ENCODE data around the gene GLI2. TPM values are rescaled to one million over a fixed set of nuclear protein-coding genes. Genes with fewer than 3 reads are reported as not detected.

GLI2 gene
- total RNA-seq, 1 donor from 2014 or later: not detected

- DNase-seq: no peak
- Mint-ChIP-seq H3K36me3 (ENCODE audit: low read depth) (no peaks in the 10 kb centered on the region), H3K4me3 (no peak overlapping the region)
These were observed 26.0 kb upstream of the GLI2 start for GRCh38 chr2:120709608-120710041.

GRCh38 chr2:120710256-120710655, 25.4 kb upstream of the GLI2 start:
- no peaks in the 10 kb centered on the region for H3K36me3 Mint-ChIP-seq (ENCODE audit: low read depth)
- H3K27me3 Mint-ChIP-seq: peaks cover 13% of the 10 kb centered on the region
- H3K27ac Mint-ChIP-seq: no peak overlapping the region
- no peak for TF ChIP-seq CTCF (IDR thresholded peaks at IDR 0.05)
- no peaks in the 10 kb centered on the region for H3K4me1 Mint-ChIP-seq
- DNase-seq: no peak
- intact Hi-C loops (cut with micrococcal nuclease): no loop called here
- CTCF ChIA-PET: no interaction called here
- no peak for ATAC-seq (ENCODE audit: low read depth)
- no peaks in the 10 kb centered on the region for H3K9me3 Mint-ChIP-seq
- H3K4me3 Mint-ChIP-seq: no peak overlapping the region
- POLR2A ChIA-PET: no interaction called here

More at GRCh38 chr2:120709608-120710041, 26.0 kb upstream of the GLI2 start:
- ChIA-PET POLR2A (no interaction called here), CTCF (no interaction called here)
- Mint-ChIP-seq H3K27me3 (peaks cover 13% of the 10 kb centered on the region), H3K4me1 (no peaks in the 10 kb centered on the region), H3K9me3 (no peaks in the 10 kb centered on the region), H3K27ac (no peak overlapping the region)
- no peak for TF ChIP-seq CTCF (IDR thresholded peaks at IDR 0.05)
- ATAC-seq (ENCODE audit: low read depth): no peak
- intact Hi-C loops (cut with micrococcal nuclease): no loop called here

GRCh38 chr2:120711694-120712093, 24.0 kb upstream of the GLI2 start:
- H3K4me3 Mint-ChIP-seq: no peak overlapping the region
- no peaks in the 10 kb centered on the region for H3K36me3 Mint-ChIP-seq (ENCODE audit: low read depth)
- intact Hi-C loops (cut with micrococcal nuclease): no loop called here
- no peak for TF ChIP-seq CTCF (IDR thresholded peaks at IDR 0.05)
- no peak for DNase-seq
- no peaks in the 10 kb centered on the region for H3K4me1 Mint-ChIP-seq
- no peaks in the 10 kb centered on the region for H3K9me3 Mint-ChIP-seq
- no peak overlapping the region for H3K27ac Mint-ChIP-seq
- H3K27me3 Mint-ChIP-seq: peaks cover 13% of the 10 kb centered on the region
- no peak for ATAC-seq (ENCODE audit: low read depth)
- ChIA-PET POLR2A (no interaction called here), CTCF (no interaction called here)

- no peak for TF ChIP-seq CTCF (IDR thresholded peaks at IDR 0.05)
- CTCF ChIA-PET: no interaction called here
- no peak for DNase-seq
- Mint-ChIP-seq H3K36me3 (ENCODE audit: low read depth) (no peaks in the 10 kb centered on the region), H3K27ac (no peak overlapping the region), H3K4me3 (no peak overlapping the region), H3K4me1 (no peaks in the 10 kb centered on the region), H3K9me3 (no peaks in the 10 kb centered on the region), H3K27me3 (peaks cover 11% of the 10 kb centered on the region)
- no peak for ATAC-seq (ENCODE audit: low read depth)
- POLR2A ChIA-PET: no interaction called here
- intact Hi-C loops (cut with micrococcal nuclease): no loop called here
These were observed 23.4 kb upstream of the GLI2 start for GRCh38 chr2:120712180-120712681.

- POLR2A ChIA-PET: no interaction called here
- Mint-ChIP-seq H3K27ac (no peak overlapping the region), H3K4me3 (no peak overlapping the region), H3K9me3 (no peaks in the 10 kb centered on the region), H3K27me3 (peaks cover 11% of the 10 kb centered on the region), H3K4me1 (no peaks in the 10 kb centered on the region), H3K36me3 (ENCODE audit: low read depth) (no peaks in the 10 kb centered on the region)
- CTCF ChIA-PET: no interaction called here
- DNase-seq (no peak), ATAC-seq (ENCODE audit: low read depth) (no peak)
- intact Hi-C loops (cut with micrococcal nuclease): no loop called here
- TF ChIP-seq CTCF (IDR thresholded peaks at IDR 0.05): no peak
These were observed 20.3 kb upstream of the GLI2 start for GRCh38 chr2:120715353-120715752.

Measured in activated B cell treated with CpG ODN at 0.5 μM for 24 hours (primary cell).